HG02678 (cell line): ENCODE results near the gene NEK6.

Experiments
- ATAC-seq: cut with Tn5 transposase; IDR thresholded peaks from one replicate; pipeline ENCODE4 v1.9.1; 2021; ENCODE audit warnings: mild to moderate bottlenecking, moderate library complexity; ENCODE audit not compliant: unreplicated experiment

The NEK6 gene

GRCh38 chr9:124349675-124350493, 92.1 kb downstream of the NEK6 start:
- ATAC-seq: no peak

- ATAC-seq: no peak
Observed at GRCh38 chr9:124350494-124351263, 92.9 kb downstream of the NEK6 start.

GRCh38 chr9:124351672-124352468, 94.1 kb downstream of the NEK6 start:
- ATAC-seq: no peak

- ATAC-seq: no peak
Observed at GRCh38 chr9:124352616-124353015, 94.9 kb downstream of the NEK6 start.

- ATAC-seq: no peak
Observed at GRCh38 chr9:124353166-124353768, 95.5 kb downstream of the NEK6 start.

- ATAC-seq: no peak
Observed at GRCh38 chr9:124353811-124354274, 96.1 kb downstream of the NEK6 start.

- ATAC-seq: no peak
Observed at GRCh38 chr9:124354346-124355038, 96.7 kb downstream of the NEK6 start.

GRCh38 chr9:124355039-124355940, 97.5 kb downstream of the NEK6 start:
- ATAC-seq: no peak

GRCh38 chr9:124355941-124356744, 98.4 kb downstream of the NEK6 start:
- ATAC-seq: no peak

GRCh38 chr9:124356745-124357390, 99.1 kb downstream of the NEK6 start:
- ATAC-seq: no peak

GRCh38 chr9:124357721-124358361, 100.1 kb downstream of the NEK6 start:
- ATAC-seq: no peak

GRCh38 chr9:124358631-124359030, 100.9 kb downstream of the NEK6 start:
- no peak for ATAC-seq

- no peak for ATAC-seq
Observed at GRCh38 chr9:124359426-124359825, 101.7 kb downstream of the NEK6 start.

- no peak for ATAC-seq
Observed at GRCh38 chr9:124359855-124360678, 102.3 kb downstream of the NEK6 start.

GRCh38 chr9:124361128-124361527, 103.4 kb downstream of the NEK6 start:
- no peak for ATAC-seq

- ATAC-seq: no peak
Observed at GRCh38 chr9:124363326-124364096, 105.8 kb downstream of the NEK6 start.
